Dedifferentiated amniotic fluid mesenchymal stem cell (primary cell): ENCODE data around the gene CLEC4F.
A peak's percentile ranks its signal among the peaks of the same experiment; 100 is the strongest.

Experiments
- DNase-seq: peaks from one replicate; pipeline ENCODE4 v3.0.0-alpha.2; 2016; ENCODE audit errors: extremely low spot score

Gene CLEC4F, protein sequence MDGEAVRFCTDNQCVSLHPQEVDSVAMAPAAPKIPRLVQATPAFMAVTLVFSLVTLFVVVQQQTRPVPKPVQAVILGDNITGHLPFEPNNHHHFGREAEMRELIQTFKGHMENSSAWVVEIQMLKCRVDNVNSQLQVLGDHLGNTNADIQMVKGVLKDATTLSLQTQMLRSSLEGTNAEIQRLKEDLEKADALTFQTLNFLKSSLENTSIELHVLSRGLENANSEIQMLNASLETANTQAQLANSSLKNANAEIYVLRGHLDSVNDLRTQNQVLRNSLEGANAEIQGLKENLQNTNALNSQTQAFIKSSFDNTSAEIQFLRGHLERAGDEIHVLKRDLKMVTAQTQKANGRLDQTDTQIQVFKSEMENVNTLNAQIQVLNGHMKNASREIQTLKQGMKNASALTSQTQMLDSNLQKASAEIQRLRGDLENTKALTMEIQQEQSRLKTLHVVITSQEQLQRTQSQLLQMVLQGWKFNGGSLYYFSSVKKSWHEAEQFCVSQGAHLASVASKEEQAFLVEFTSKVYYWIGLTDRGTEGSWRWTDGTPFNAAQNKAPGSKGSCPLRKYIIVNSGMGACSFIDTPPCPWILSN

DNA sequence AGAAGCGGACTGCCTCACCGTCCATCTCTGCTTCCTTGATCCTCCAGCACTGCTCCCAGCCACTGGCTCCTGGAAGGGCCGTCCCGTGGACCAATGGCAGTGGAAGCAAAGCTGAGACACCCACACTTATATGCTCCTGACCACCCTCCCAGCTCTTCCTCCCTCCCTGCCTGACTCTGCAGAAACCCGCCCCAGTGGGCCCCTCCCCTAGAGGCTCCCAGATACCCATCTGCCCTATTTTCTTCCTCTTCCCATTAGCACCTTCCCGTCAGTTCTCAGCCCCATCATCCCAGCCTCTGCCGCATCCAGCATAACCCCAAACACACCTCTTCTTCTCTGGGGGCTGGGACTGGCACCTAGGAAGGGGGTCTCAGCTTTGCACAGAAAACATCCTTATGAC is at the start of gene CLEC4F:
Gene CLEC4F (minus strand): TSS at position 101 of the 400 bp plus-strand sequence. CDS start 76 bp downstream, at position 25.
- no peak for DNase-seq

DNA sequence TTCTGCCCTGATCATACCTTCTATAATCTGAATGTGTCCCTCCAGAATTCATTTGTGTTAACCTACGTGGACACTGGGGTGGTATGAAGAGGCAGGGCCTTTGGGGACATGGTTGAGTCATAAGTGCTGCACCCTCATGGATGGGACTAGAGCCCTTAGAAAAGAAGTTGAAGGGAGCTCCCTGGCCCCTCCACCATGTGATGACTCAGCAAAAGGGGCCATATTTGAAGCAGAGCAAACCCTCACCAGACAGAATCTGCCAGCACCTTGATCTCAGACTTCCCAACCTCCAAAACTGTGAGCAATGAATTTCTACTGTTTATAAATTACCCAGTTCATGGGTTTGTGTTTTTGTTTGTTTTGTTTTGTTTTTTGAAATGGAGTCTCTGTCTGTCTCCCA is 48.6 kb upstream of the CLEC4F start:
- DNase-seq: no peak

DNA sequence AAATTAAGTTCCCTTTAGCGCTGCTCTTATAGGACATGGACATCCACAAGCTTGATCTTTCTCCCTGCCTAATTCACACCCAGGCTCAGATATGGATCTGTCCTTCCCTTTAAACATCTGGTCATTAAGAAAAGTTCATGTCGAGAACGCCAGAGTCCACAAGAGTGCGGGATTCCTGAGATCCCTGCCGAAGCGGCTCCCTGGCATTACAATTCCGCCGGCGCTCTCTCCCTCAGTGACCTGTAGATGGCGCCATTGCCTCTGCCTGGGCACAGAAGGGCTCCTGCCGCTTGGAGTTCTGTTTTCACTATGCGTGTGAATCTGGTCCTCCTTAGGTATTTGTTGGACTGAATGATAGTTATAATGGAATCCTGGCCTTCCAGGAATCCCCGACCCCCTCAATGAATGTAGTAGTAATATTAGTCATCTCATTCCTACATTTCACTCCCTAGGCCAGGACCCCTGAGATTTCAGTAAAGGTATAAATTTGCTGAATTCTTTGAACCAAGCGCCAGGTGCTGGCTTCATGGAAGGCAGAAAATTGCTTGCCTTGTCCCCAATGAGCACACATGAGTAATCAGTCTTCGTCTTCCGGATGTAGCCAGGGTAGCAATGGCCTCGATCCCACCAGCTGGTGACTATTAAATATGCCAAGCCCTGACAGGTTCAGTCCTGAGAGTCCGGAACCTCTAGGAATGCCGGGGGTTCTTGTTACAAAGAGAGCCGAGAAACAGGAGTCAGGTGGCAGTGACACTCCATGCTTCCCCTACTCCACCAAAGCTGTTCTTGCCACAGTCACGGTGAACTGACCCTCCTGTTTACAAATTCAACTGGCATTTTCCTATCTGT is 41.6 kb upstream of the CLEC4F start:
- DNase-seq: peak; percentile 75

DNA sequence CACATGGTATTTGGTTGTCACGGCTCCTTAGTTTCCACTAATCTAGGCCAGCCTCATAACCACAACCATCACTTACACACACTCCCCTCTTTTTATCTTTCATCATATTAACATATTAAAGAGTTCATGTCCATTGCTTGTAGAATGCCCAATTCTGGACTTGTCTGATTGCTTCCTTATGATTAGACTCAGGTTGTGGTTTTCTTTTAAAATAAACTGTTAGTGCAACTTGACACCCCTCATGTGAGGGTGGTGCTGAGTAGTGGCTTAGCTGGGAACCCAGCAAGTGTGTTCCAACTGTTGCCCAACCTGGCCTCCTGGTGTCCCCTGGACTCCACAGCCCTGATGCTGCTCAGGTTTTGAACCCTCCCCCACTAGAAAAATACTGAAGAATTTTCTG is 35.3 kb upstream of the CLEC4F start:
- DNase-seq: no peak

DNA sequence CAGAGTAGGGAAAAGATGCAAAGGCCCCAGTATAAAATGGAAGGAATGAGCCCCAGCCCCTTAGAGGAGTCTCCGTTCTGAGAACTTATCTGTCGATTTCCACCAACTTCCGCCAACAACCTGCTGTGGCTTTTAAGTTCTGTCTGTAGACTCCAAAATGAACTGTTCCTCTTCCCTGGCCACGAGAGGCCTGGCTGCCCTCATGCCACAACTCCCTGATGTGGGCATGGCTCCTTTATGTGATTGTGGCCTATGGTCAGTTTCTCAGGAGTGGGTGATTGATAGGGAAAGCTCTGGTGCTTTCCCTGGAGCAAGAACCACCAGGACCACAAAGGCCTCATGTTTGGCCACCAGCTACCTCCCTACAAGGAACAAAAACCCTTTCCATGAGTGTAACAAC is 34.0 kb upstream of the CLEC4F start:
- DNase-seq: no peak

DNA sequence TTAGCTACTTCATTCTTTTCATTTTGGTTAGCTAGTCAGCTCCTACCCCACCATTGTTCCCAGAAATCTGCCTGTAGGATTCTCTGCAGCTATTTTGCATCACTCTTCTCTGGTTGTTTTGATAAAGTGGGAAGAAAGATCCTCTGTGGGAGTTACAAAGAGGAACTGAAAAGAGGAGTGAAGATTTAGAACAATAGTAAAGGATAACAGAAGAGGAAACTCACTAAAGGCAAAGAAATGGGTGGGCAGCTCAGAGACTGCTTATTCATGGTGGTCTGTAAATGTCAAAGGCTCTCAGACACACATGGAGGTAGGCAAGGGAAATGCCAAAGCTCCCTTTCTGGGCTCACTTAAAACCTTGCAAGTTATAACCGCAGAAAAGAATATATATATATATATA is 32.4 kb upstream of the CLEC4F start:
- DNase-seq: no peak

DNA sequence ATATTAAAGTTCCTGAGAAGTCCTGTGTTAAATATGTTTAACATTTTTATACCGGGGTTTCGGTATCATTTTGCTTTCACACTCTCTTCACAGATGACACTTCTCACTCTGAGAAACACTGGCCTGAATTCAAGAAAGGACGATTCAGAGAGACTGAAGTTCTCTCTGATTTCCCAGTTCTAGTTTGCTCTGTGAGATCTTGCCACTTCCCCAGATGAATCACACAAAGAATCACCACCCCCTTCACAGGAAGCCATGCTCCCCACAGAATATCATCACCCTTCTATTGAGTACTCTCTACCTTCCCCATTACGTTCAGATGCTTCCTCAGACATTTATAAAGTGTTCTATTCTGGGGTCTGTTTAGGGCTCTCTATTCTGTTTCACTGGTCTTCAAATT is 31.3 kb upstream of the CLEC4F start:
- DNase-seq: no peak

DNA sequence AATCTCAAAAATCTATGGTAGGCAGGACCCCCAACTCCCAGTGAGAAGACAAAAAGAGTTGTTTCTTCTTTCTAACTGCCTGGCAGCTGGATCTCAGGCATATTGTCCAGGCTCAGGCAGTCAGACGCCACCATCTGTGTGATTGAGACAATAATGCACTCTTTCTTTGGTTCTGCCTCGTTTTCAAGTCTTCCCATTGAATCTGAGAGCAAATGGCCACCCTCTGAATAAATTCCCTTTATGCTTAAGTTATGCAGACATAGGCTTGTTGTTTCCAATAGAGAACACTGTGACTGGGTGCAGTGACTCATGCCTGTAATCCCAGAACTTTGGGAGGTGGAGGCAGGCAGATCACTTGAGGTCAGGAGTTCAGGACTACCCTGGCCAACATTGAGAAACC is 30.5 kb upstream of the CLEC4F start:
- no peak for DNase-seq

DNA sequence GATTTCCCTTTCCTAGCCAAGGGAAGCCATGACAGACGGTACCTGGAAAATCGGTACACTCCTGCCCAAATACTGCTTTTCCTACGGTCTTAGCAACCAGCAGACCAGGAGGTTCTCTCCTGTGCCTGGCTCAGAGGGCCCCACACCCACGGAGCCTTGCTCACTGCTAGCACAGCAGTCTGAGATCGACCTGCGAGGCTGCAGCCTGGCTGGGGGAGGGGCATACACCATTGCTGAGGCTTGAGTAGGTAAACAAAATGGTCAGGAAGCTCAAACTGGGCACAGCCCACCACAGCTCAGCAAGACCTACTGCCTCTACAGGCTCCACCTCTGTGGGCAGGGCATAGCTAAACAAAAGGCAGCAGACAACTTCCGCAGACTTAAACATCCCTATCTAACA is 22.0 kb upstream of the CLEC4F start:
- DNase-seq: no peak

DNA sequence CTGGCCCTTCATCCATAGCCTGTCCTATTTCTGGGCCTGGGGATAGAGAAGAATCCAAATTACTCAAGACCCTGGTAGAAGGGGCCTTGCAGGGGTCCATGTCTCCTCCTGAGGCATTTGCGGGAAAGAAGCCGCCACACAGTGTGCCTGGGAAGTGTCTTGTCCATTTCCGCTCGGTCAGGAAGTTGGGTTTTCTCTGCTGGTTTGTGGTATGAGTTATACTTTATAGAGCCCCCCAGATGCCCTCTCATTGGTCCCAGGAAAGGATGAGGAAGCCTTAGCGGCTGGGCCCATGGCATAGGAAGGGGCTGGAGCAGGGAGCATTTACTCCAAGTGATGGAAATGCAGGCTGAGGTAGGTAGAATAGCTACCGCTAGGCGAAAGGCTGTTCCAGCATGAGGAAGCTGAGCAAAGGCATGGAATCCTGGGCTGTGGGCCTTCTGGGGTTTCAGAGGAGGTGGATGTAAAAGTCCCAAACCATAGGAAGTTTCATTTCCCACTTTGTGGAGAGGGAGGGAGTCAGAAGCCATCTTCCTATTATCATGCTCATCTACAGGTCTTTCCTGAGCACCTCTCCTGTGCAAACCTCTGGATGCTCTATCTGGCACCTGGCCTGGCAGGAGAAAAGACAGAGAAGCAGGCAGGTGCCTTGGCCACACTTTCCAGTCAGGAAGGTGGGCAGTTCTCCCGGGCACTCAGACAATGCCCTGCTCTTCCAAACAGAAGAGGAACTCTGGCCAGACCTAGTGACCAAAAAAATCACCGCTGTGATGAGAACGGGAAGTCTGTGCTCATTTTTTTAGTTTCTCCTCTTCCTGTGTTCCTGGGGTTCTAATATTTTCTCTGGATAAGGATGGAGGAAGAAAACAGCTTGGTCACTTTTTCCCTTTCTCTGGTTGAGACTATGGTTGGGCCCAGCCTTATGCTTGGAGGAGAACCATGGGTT is 17.9 kb upstream of the CLEC4F start:
- DNase-seq: no peak

DNA sequence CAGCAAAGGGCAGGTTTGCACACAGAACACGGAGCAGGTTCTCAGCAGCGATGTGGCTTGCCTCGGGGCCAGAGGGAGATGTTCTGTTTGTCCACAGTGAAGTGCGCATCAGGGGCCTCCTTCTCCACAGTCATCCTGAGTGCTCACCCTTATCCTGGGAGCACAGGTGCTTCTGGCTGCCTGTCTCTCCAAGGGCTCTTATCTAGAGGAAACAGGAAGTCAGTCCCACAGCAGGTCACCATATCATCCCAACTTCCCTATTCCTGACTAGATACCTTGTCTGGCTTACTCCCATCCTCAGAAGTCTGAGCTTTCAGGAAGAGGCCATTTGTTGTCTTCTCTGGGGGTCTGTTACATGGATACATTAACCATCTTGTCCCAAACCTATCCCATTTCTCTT is 15.2 kb upstream of the CLEC4F start, which contains the start of gene CD207:
Gene CD207 (minus strand): TSS at position 174 of the 400 bp plus-strand sequence. CDS start 40 bp downstream, at position 134.
- DNase-seq: no peak

DNA sequence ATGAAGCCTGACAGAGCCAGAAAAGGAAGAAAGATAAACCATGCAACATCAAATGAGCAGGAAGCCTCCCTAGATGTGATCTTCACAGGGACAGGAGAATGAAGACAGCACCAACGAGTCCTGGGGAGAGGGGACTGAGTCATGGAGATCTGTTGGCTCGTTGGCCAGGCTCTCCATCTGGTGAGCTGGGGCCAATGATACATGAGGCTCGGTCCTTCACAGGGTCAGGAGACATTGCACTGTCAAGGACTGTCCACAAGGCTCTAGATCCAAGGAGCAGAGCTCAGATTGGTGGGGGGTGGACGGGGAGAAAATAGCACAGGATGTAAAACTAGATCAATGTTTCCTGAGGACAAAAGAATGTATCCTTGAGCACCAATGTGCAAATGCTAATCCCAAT is 14.5 kb upstream of the CLEC4F start:
- DNase-seq: no peak

DNA sequence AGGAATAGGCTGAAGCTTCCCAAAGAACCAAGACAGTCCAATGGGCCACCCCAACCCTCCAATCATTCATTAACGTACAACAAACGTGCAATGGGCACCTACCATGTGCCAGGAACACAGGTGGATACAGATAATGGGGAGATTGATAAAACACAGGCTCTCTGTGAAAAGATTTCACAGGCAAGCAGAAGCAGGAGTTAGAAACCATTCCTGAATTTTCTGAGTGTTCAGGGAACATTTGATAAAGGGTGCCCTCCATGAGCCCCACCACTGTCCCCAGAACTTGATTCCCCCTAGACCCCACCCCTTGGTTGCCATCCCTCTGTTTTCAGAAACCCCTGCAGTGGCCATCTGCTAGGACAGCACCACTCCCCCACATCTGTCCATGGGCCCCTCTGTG is 13.7 kb upstream of the CLEC4F start:
- DNase-seq: no peak

DNA sequence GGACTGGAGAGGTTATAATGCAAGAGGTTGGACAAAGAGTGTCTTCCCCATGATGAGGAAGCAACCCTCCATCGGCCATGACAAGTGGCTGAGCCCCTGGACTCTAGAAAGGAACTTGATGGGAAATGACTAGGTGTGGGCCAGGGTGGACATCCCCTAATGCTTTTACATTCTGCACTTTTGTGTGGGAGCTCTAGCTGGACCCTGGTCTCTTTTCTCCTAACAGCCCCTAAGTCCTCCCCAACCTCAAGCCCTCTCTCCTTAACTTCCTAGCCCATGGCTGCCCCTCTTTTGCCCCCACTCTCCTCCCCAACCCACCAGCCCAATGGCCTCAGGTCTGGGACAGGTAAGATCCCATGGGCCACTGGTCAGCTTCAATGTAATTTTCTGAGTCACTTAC is 12.8 kb upstream of the CLEC4F start:
- DNase-seq: no peak

DNA sequence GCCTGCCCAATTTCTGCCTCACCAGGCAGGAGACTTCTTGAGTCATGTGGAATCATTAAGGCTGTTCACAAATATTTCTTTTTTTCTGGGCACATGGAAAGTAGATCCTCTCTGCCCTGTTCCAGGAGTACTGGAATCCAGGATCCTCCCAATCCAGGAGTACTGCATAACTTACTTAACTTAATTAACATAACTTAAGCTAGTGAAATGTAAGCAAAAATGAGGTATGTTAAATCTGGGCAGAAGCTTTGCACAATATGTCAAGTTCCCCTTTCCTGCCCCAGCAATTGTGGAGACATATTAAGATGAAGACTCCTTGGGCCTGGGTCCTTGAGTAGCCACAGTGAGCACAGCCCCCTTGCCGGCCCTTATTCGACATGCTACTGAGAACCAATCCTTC is 12.0 kb upstream of the CLEC4F start:
- DNase-seq: no peak

DNA sequence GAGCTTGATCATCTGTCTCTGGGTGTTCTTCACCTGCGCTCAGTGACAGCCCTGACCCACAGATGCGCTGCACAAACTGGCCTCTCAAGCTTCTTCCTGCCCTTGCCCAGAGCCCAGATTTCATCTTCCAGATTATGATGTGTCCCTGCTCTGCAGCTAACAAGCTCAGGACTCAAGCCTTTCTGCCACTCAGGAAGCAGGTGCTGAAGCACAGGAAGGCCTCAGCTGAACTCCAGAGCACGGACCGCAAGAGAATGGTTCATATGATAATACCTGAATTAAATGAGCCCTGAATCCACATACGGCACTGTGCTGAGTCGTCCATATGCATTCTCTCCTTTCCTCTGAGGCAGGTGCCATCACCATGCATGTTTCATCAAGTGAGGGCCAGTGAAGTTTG is 11.5 kb upstream of the CLEC4F start:
- no peak for DNase-seq

DNA sequence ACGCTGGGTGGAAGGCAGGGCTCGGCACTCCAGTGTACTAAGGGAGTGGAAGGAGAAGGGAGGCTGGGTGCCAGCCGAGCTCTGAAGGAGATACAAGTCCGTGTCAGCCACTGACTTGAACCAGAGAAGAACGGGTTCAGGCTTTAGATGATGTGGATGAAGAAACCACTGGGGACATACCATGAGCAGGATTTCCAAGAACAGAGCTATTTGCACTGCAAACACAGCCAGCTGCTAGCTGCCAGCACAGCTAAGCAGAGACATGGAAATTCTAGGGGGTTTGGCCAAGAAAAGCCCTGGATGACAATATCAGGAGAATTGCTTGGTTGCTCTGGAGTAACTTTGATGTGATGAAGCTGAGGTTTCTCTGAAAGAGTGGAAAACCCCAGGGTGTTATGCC is 10.0 kb upstream of the CLEC4F start:
- no peak for DNase-seq

DNA sequence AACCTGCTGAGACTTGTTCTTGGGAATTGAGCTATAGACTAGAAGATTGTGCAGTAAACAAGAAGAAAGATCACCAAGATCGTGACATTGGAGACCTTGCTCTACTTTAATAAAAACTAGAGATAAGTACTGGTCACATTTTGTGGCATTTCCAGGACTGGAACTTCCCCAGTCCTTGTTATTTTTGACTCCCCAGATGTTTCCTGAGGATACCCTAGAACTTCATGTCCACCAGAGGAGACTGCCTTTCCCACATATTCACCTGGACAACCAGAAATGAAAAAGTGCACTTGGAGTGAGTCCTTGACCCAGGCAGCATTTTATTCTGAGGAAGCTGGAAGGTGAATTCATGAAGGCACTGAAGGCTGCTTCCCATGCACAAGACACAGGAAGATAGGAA is 9.5 kb upstream of the CLEC4F start:
- DNase-seq: no peak

DNA sequence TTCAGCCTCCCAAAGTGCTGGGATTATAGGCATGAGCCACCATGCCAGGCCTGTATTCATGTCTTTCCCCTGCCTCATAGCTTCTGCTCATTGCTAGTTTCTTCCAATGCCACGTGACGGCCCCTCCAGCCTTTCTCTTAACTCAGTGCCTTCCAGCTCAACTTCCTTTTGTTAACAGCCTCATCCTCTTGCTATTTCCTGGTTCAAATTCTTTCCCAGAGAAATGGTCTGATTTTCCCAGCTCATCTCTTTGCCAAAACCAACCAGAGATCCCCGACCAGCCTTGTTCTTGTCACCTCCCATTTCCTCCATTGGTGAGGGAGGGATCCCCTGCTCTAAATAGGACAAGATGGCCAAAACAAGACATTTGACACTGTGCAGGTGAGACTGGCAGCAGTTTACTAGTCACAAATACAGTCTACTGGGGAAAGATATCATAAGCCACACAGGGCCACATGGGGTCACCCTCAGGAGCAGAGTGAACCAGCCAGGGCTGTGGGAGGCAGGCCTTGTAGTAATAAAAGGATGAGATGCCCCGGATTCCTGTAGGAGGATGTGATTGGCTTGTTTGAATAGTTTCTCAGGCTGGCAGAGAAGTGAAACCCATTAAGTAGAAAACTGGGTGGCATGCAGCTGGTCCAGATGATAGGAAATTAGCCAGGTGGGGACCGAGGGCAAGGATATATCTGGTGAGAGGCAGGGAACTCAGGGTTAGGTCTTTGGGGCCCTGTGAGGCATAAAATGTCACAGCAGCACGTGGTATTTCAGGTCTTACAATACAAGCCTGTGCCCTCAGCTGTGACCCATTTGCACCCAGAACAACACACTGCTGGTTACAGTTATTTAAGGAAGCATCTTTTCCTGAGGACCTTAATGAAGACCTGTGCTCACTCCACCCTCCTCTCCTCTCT is 8.8 kb upstream of the CLEC4F start:
- no peak for DNase-seq

DNA sequence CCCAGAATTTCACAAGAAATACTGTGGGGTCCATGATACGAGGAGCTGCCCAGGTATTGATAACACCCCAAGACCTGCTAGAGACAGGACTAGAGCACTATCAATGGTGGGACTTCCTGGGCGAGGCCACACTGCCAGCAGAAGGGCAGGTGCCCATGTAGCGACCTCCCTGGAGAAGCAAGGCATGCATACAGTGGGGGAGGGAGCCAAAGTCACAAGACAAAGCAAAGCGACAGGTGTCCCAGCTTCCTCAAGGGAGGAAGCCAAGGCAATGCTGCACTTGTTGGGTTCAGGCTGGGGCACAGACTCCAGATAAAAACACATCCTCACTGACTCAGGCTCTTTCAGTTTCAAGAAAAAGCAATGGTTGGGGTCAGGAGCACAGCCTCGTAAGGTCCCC is 7.7 kb upstream of the CLEC4F start:
- no peak for DNase-seq
